HepG2 (cell line): ENCODE measurements around the gene GLIPR1. TPM values are rescaled to one million over a fixed set of nuclear protein-coding genes. Genes with fewer than 3 reads are reported as not detected.

Source experiments
- ATAC-seq: fragments of 200-7000 bp; cut with Tn5 transposase; 3 replicates; pipeline ENCODE4 v1.9.1; 2020; ENCODE audit warnings: mild to moderate bottlenecking, moderate library complexity
- Bru-seq: library from RNA; stranded (reverse); fragments of 400-500 nt; gene quantifications from one replicate; lab custom pipeline; 2021; lab: Mats Ljungman, UMichigan
- BruChase-seq, 2 experiments: library from RNA; stranded (reverse); fragments of 400-500 nt; gene quantifications; one replicate each; lab custom pipeline; 2021; lab: Mats Ljungman, UMichigan
- BruUV-seq: library from RNA; stranded (reverse); fragments of 400-500 nt; replicated peaks from 2 replicates; lab custom pipeline; 2021; lab: Mats Ljungman, UMichigan
- CTCF ChIA-PET: fragments of 300-600 bp; formaldehyde crosslinking; extraction: SDS; loops from one replicate; lab custom pipeline; 2021; ENCODE audit warnings: low total read pairs, inconsistent platforms, low intra/inter-chr PET ratio; lab: Yijun Ruan, JAX
- POLR2A ChIA-PET: fragments of 350-600 bp; sonication (Branson Sonifier 250); formaldehyde crosslinking; loops from one replicate; lab custom pipeline; 2020; ENCODE audit warnings: antibody characterized with exemption, inconsistent platforms; lab: Yijun Ruan, JAX
- DNase-seq: peaks from one replicate; pipeline ENCODE4 v3.0.0-alpha.2; 2015; ENCODE audit warnings: low spot score
- FAIRE-seq: peaks from 3 replicates; lab custom pipeline; 2011; peaks lifted over from hg19 to GRCh38; lab: Jason Lieb, UNC
- H2AFZ ChIP-seq: one replicate; pipeline ENCODE4 v1.6.1; 2011; ENCODE audit warnings: low read length, inconsistent platforms
- H3K27ac ChIP-seq: fragments of 300-600 bp; 3 replicates; pipeline ENCODE4 v1.8.0; 2011; ENCODE audit warnings: mixed run types, mild to moderate bottlenecking, mixed read lengths, low read length, inconsistent platforms; ENCODE audit not compliant: insufficient read depth; ENCODE audit errors: extremely low read length
- H3K27me3 ChIP-seq, 2 experiments: fragments of 200-600 bp in 1 of 2; 2 replicates in 1 of 2; 3 replicates in 1 of 2; pipeline versions ENCODE4 v1.6.0 to v1.8.0; 2011; ENCODE audit warnings: low read length in 2 of 2, mild to moderate bottlenecking in 2 of 2, moderate library complexity in 2 of 2, inconsistent platforms in 1 of 2; ENCODE audit not compliant: insufficient read depth in 2 of 2, control insufficient read depth in 1 of 2
- H3K36me3 ChIP-seq, 2 experiments: fragments of 200-600 bp in 1 of 2; replicated peaks in 1 of 2; 2 replicates in 1 of 2; 3 replicates in 1 of 2; pipeline versions ENCODE4 v1.5.1 to v1.8.0; 2011; ENCODE audit warnings: low read length in 2 of 2, inconsistent platforms in 1 of 2; ENCODE audit not compliant: insufficient read depth in 2 of 2, control insufficient read depth in 1 of 2
- H3K4me1 ChIP-seq: 2 replicates; pipeline ENCODE4 v1.5.1; 2012; ENCODE audit warnings: low read length, inconsistent platforms; ENCODE audit not compliant: insufficient read depth
- H3K4me2 ChIP-seq: 2 replicates; pipeline ENCODE4 v1.6.0; 2011; ENCODE audit warnings: low read depth, low read length, inconsistent platforms
- H3K4me3 ChIP-seq, 3 experiments: fragments of 200-600 bp in 1 of 3; sonication (generic), shearing (Covaris generic) in 1 of 3; replicated peaks in 1 of 3; 2 replicates each; pipeline ENCODE4 v1.5.1; 2011 to 2016; ENCODE audit warnings: low read length in 3 of 3, inconsistent platforms in 2 of 3, low read depth in 2 of 3, mild to moderate bottlenecking in 2 of 3, control low read depth in 1 of 3, mixed read lengths in 1 of 3; ENCODE audit not compliant: insufficient read depth in 1 of 3
- H3K79me2 ChIP-seq: one replicate; pipeline ENCODE4 v1.6.1; 2011; ENCODE audit warnings: low read length, inconsistent platforms; ENCODE audit not compliant: insufficient read depth
- H3K9ac ChIP-seq: 2 replicates; pipeline ENCODE4 v1.6.0; 2011; ENCODE audit warnings: mild to moderate bottlenecking, low read depth, low read length, inconsistent platforms; ENCODE audit not compliant: insufficient read depth
- H3K9me3 ChIP-seq: 2 replicates; pipeline ENCODE4 v1.5.1; 2012; ENCODE audit warnings: mild to moderate bottlenecking, low read length
- H4K20me1 ChIP-seq: 2 replicates; pipeline ENCODE4 v1.6.0; 2011; ENCODE audit warnings: inconsistent platforms, mild to moderate bottlenecking, low read length, moderate library complexity; ENCODE audit not compliant: insufficient read depth
- CEBPB ChIP-seq: IDR thresholded peaks from 2 replicates; pipeline ENCODE4 v1.6.1; 2011; ENCODE audit warnings: low read depth, low read length, improper control_type of control experiment, borderline replicate concordance
- CEBPG ChIP-seq: IDR thresholded peaks from 2 replicates; pipeline ENCODE4 v1.6.1; 2016
- DRAP1 ChIP-seq: IDR thresholded peaks from 2 replicates; pipeline ENCODE4 v1.6.1; 2016; ENCODE audit warnings: missing genetic modification reagents, missing compliant biosample characterization
- FOXK1 ChIP-seq: sonication (generic); formaldehyde crosslinking; IDR thresholded peaks from 2 replicates; pipeline ENCODE4 v1.4.0; 2020; ENCODE audit warnings: low read depth, missing genetic modification reagents, borderline replicate concordance
- FOXP1 ChIP-seq, 2 experiments: fragments of 450-650 bp in 1 of 2; IDR thresholded peaks; 2 replicates each; pipeline ENCODE4 v1.6.1; 2017 to 2018; ENCODE audit warnings: antibody characterized with exemption in 1 of 2
- GLI4 ChIP-seq: sonication (generic); formaldehyde crosslinking; IDR thresholded peaks from 2 replicates; pipeline ENCODE4 v1.5.1; 2020; ENCODE audit warnings: missing genetic modification reagents, mild to moderate bottlenecking, moderate library complexity, borderline replicate concordance
- HNRNPK ChIP-seq: fragments of 200-400 bp; formaldehyde crosslinking; IDR thresholded peaks from 2 replicates; pipeline ENCODE4 v1.6.1; 2018; ENCODE audit warnings: low read length, low read depth, moderate library complexity, mild to moderate bottlenecking; ENCODE audit not compliant: poor library complexity, severe bottlenecking
- HOXA3 ChIP-seq: sonication (generic); formaldehyde crosslinking; IDR thresholded peaks from 2 replicates; pipeline ENCODE4 v1.5.0; 2020; ENCODE audit warnings: missing genetic modification reagents
- MEIS1 ChIP-seq: sonication (generic); formaldehyde crosslinking; IDR thresholded peaks from 2 replicates; pipeline ENCODE4 v1.9.0; 2021; ENCODE audit warnings: mild to moderate bottlenecking, missing genetic modification reagents, moderate library complexity, borderline replicate concordance
- POLR2A ChIP-seq, 2 experiments: IDR thresholded peaks; 2 replicates each; pipeline ENCODE4 v1.6.1; 2011; ENCODE audit warnings: low read depth in 2 of 2, low read length in 2 of 2, mild to moderate bottlenecking in 1 of 2, moderate library complexity in 1 of 2; ENCODE audit not compliant: insufficient read depth in 1 of 2
- SALL1 ChIP-seq: sonication (generic); formaldehyde crosslinking; IDR thresholded peaks from 2 replicates; pipeline ENCODE4 v1.8.0; 2022; ENCODE audit warnings: mild to moderate bottlenecking, missing genetic modification reagents
- SOX6 ChIP-seq, 2 experiments: fragments of 450-650 bp in 1 of 2; sonication (generic) in 1 of 2; formaldehyde crosslinking in 1 of 2; IDR thresholded peaks; 2 replicates each; pipeline versions ENCODE4 v1.4.0 to v1.6.1; 2017 to 2020; ENCODE audit warnings: antibody characterized with exemption in 1 of 2, mild to moderate bottlenecking in 1 of 2, missing genetic modification reagents in 1 of 2
- SRF ChIP-seq: IDR thresholded peaks from 2 replicates; pipeline ENCODE4 v1.6.1; 2011; ENCODE audit warnings: mild to moderate bottlenecking, low read depth, low read length, moderate library complexity
- TAF1 ChIP-seq: sonication (generic); formaldehyde crosslinking; IDR thresholded peaks from 2 replicates; pipeline ENCODE4 v1.4.0; 2020; ENCODE audit warnings: missing genetic modification reagents
- ZNF33B ChIP-seq: sonication (generic); formaldehyde crosslinking; IDR thresholded peaks from 2 replicates; pipeline ENCODE4 v1.5.1; 2020; ENCODE audit warnings: mild to moderate bottlenecking, missing genetic modification reagents
- ZNF652 ChIP-seq: IDR thresholded peaks from 2 replicates; pipeline ENCODE4 v1.6.1; 2016; ENCODE audit warnings: low read depth, borderline replicate concordance
- WGBS: methylation state at CpG from one replicate; pipeline ENCODE4 v1.1.6; 2017; ENCODE audit warnings: low lambda C conversion rate; 5-methylcytosine and 5-hydroxymethylcytosine counted together
- in situ Hi-C: cut with HindIII; loops from 2 replicates; pipeline ENCODE4 v1.10.0; 2017; ENCODE audit warnings: low pct_unique_long_range_greater_than_20kb; ENCODE audit not compliant: extremely low pct_ligation_motif_present
- intact Hi-C: fragments of 100-400 bp; cut with micrococcal nuclease; formaldehyde crosslinking; loops from one replicate; pipeline ENCODE4 v1.10.0; 2022; ENCODE audit not compliant: unreplicated experiment
- long read RNA-seq, 2 experiments: library from RNA in 1 of 2; library from polyadenylated mRNA in 1 of 2; stranded (forward) in 1 of 2; unstranded in 1 of 2; transcript quantifications; one replicate each; pipeline ENCODE4 v2.0.0, GENCODE V29; 2019 to 2022
- polyA minus RNA-seq, 3 experiments: library from RNA; depleted of rRNA, polyadenylated mRNA; stranded (reverse); fragments of >200 nt; gene quantifications; 2 replicates each; pipeline ENCODE4 v1.2.3, GENCODE V29; 2011; ENCODE audit warnings: low replicate concordance in 1 of 3
- polyA plus RNA-seq, 8 experiments: library from polyadenylated mRNA; depleted of rRNA in 3 of 8; stranded (reverse) in 7 of 8; unstranded in 1 of 8; fragments of >200 nt; fragmentation: Illumina TruSeq in 4 of 8; extraction: Trizol in 4 of 8; gene quantifications; 2 replicates each; pipeline versions ENCODE4 v1.2.1 to v1.2.3, GENCODE V29; 2011 to 2016; ENCODE audit warnings: low read depth in 4 of 8, missing spikeins in 1 of 8, mixed read lengths in 1 of 8; ENCODE audit not compliant: insufficient read depth in 1 of 8
- total RNA-seq, 5 experiments: library from RNA; depleted of rRNA; stranded (reverse); fragments of >200 nt; fragmentation: Illumina TruSeq; extraction: Trizol; gene quantifications; 2 replicates each; pipeline ENCODE4 v1.2.3, GENCODE V29; 2016; ENCODE audit warnings: low read depth in 1 of 5
- TF ChIP-seq, protein P1 (sequence below): sonication (generic); formaldehyde crosslinking; IDR thresholded peaks from 2 replicates; pipeline ENCODE4 v1.5.0; 2020; ENCODE audit warnings: missing genetic modification reagents

Gene GLIPR1
- 2.8 and 5.0 TPM in 2 replicates for total RNA-seq (2016; rRNA removed; fragmentation: Illumina TruSeq; extraction: Trizol)
- total RNA-seq (2016; cell fraction: cytosol; rRNA removed; fragmentation: Illumina TruSeq; extraction: Trizol; ENCODE audit: low read depth), result 0.97 and 2.2 TPM in 2 replicates
- total RNA-seq (2016; cell fraction: insoluble cytoplasmic fraction; rRNA removed; fragmentation: Illumina TruSeq; extraction: Trizol), result 3.7 and 6.0 TPM in 2 replicates
- 1.9 and 4.2 TPM in 2 replicates for total RNA-seq (2016; cell fraction: membrane; rRNA removed; fragmentation: Illumina TruSeq; extraction: Trizol)
- 5.3 TPM in 2 replicates for total RNA-seq (2016; cell fraction: nucleus; rRNA removed; fragmentation: Illumina TruSeq; extraction: Trizol)
- 1.9 and 4.9 TPM in 2 replicates for polyA plus RNA-seq (2011; rRNA removed)
- 1.4 and 4.8 TPM in 2 replicates for polyA plus RNA-seq (2011; cell fraction: cytosol; rRNA removed)
- polyA plus RNA-seq (2011; cell fraction: nucleus; rRNA removed), result 2.1 and 2.5 TPM in 2 replicates
- 2.8 and 3.5 TPM in 2 replicates for polyA plus RNA-seq (2012)
- 3.4 and 3.8 TPM in 2 replicates for polyA plus RNA-seq (2016; cell fraction: cytosol; fragmentation: Illumina TruSeq; extraction: Trizol; ENCODE audit: low read depth)
- 3.4 and 4.5 TPM in 2 replicates for polyA plus RNA-seq (2016; cell fraction: insoluble cytoplasmic fraction; fragmentation: Illumina TruSeq; extraction: Trizol; ENCODE audit: low read depth)
- polyA plus RNA-seq (2016; cell fraction: membrane; fragmentation: Illumina TruSeq; extraction: Trizol; ENCODE audit: low read depth), result 3.0 TPM in 2 replicates
- 9.2 and 10.3 TPM in 2 replicates for polyA plus RNA-seq (2016; cell fraction: nucleus; fragmentation: Illumina TruSeq; extraction: Trizol; ENCODE audit: insufficient read depth, low read depth)
- polyA minus RNA-seq (2011; rRNA and poly(A)+ RNA removed; ENCODE audit: low replicate concordance), result 0.30 and 1.9 TPM in 2 replicates
- polyA minus RNA-seq (2011; cell fraction: cytosol; rRNA and poly(A)+ RNA removed), result 0.35 and 2.6 TPM in 2 replicates
- polyA minus RNA-seq (2011; cell fraction: nucleus; rRNA and poly(A)+ RNA removed), result 4.8 and 7.2 TPM in 2 replicates
- Bru-seq, nascent RNA, result percentile 46 among the genes with signal in this experiment
- BruChase-seq, experiment 1, labeled RNA remaining after a 6-hour chase, result percentile 46 among the genes with signal in this experiment
- percentile 39 among the genes with signal in this experiment for BruChase-seq, experiment 2, labeled RNA remaining after a 2-hour chase
- long read RNA-seq, experiment 1, full-length matches to known transcripts, result 5 of 5 reads
- long read RNA-seq, experiment 1, partial matches to known transcripts, result 0 of 5 reads
- long read RNA-seq, experiment 1, other reads (novel, unspliced or antisense), result 0 of 5 reads
- long read RNA-seq, experiment 2, full-length matches to known transcripts, result 4 of 6 reads
- long read RNA-seq, experiment 2, partial matches to known transcripts, result 0 of 6 reads
- long read RNA-seq, experiment 2, other reads (novel, unspliced or antisense), result 2 of 6 reads

DNA sequence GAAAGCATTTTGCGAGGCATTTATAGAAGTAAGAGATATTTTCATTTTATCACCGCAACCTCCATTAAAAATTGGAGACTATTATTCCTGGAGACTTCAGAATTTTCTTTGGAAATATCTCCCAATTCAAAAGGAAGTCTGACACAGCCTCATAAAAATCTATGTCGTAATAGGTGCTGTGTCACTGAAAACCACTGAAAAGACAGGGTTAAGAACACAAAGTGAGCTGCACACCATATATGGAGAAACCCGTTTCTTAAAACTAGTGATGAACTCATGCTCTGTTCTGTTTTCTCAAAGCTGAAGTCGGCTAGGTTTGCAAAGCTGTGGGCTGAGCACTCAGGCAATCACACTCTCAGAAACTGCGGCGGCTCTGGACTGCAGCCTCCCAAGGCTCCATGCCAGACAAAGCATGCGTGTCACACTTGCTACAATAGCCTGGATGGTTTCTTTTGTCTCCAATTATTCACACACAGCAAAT lies at the start of gene GLIPR1:
TSS of gene GLIPR1 (plus strand) at position 287 of the 481 bp plus-strand sequence. CDS start at position 413, 126 bp downstream.
- no peaks in the 10 kb centered on the region for H3K27me3 ChIP-seq
- no peaks in the 10 kb centered on the region for H3K36me3 ChIP-seq
- H3K4me2 ChIP-seq, result peak within 1 kb of the TSS; percentile 67
- ChIA-PET CTCF (no interaction called here), POLR2A (no interaction called here)
- in situ Hi-C loops, result no loop called here
- FAIRE-seq, result no peak
- peak; percentile 45 for DNase-seq
- no peaks in the 10 kb centered on the region for H3K9me3 ChIP-seq
- no peak within 1 kb of the TSS for H3K27ac ChIP-seq
- intact Hi-C loops, result loop anchor here (2.0 to 10.0 kb wide), 3 partner anchors 792 to 977 kb away; partner anchors contain the start of gene BBS10
- BruUV-seq, result no TSS peak
- no peaks in the 10 kb centered on the region for H3K79me2 ChIP-seq
- peaks cover 26% of the 10 kb centered on the region for H3K4me1 ChIP-seq
- peak within 1 kb of the TSS; percentile 80 for H2AFZ ChIP-seq
- TF ChIP-seq HOXA3 (CRISPR knock-in tag) (no peak), POLR2A (IDR thresholded peaks at IDR 0.05; ENCODE audit: insufficient read depth in 1 of 2, low read depth in 2 of 2, low read length in 2 of 2) (0 out of 4 replicates have a peak, but pooled peaks of 1 of the 2 experiments have one; percentile 23), SOX6 (IDR thresholded peaks at IDR 0.05) (no peak), SOX6 (CRISPR knock-in tag; IDR thresholded peaks at IDR 0.05) (0 out of 2 replicates have a peak, but pooled peaks have one; percentile 20), DRAP1 (CRISPR knock-in tag) (0 out of 2 replicates have a peak, but pooled peaks have one; percentile 28), FOXK1 (CRISPR knock-in tag) (no peak), HNRNPK (no peak), FOXP1 (IDR thresholded peaks at IDR 0.05) (no peak), FOXP1 (CRISPR knock-in tag; IDR thresholded peaks at IDR 0.05) (no peak), CEBPB (peak; percentile 58), SALL1 (CRISPR knock-in tag) (peak; percentile 28; the same call in 1 of the 2 replicates), TAF1 (CRISPR knock-in tag) (peak; percentile 17; the same call in 1 of the 2 replicates), SRF (peak; percentile 84), GLI4 (no peak), MEIS1 (CRISPR knock-in tag) (0 out of 2 replicates have a peak, but pooled peaks have one; percentile 42), ZNF33B (CRISPR knock-in tag) (no peak), ZNF652 (CRISPR knock-in tag) (peak; percentile 77), CEBPG (CRISPR knock-in tag) (peak; percentile 20; the same call in 1 of the 2 replicates)
- TF ChIP-seq, protein P1, sequence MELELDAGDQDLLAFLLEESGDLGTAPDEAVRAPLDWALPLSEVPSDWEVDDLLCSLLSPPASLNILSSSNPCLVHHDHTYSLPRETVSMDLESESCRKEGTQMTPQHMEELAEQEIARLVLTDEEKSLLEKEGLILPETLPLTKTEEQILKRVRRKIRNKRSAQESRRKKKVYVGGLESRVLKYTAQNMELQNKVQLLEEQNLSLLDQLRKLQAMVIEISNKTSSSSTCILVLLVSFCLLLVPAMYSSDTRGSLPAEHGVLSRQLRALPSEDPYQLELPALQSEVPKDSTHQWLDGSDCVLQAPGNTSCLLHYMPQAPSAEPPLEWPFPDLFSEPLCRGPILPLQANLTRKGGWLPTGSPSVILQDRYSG (CRISPR knock-in tag), result no peak
- ATAC-seq, result peak; percentile 90
- H4K20me1 ChIP-seq, result no peaks in the 10 kb centered on the region
- peak within 1 kb of the TSS; percentile 45; the same call in 1 of the 2 replicates for H3K9ac ChIP-seq
- peak within 1 kb of the TSS; percentile 44 to 50 (median 47); a peak in 5 of 6 replicates for H3K4me3 ChIP-seq
- 24% methylated on average over 6 of the region's 8 CpGs for WGBS
